OCI-LY1 (cell line): ENCODE results near the gene KRTAP10-5.

ENCODE experiments used
- H2AFZ ChIP-seq: fragments of 200-600 bp; sonication (generic), shearing (Covaris generic); 2 replicates; pipeline ENCODE4 v1.6.0; 2014; ENCODE audit warnings: antibody characterized with exemption, mild to moderate bottlenecking, low read length
- H3F3A ChIP-seq: fragments of 200-600 bp; sonication (generic), shearing (Covaris generic); 2 replicates; pipeline ENCODE4 v1.6.0; 2014; ENCODE audit warnings: mild to moderate bottlenecking, antibody characterized with exemption, low read length, moderate library complexity; ENCODE audit not compliant: insufficient read depth
- H3K27ac ChIP-seq: fragments of 200-600 bp; sonication (generic); 2 replicates; pipeline ENCODE4 v1.5.1; 2014; ENCODE audit warnings: low read length, mixed run types, mild to moderate bottlenecking, low read depth; ENCODE audit not compliant: poor library complexity, severe bottlenecking
- H3K27me3 ChIP-seq: fragments of 200-600 bp; sonication (generic); 2 replicates; pipeline ENCODE4 v1.6.0; 2014; ENCODE audit warnings: antibody characterized with exemption, mild to moderate bottlenecking, low read length, moderate library complexity; ENCODE audit not compliant: insufficient read depth
- H3K36me3 ChIP-seq: fragments of 200-600 bp; sonication (generic); 2 replicates; pipeline ENCODE4 v1.6.1; 2014; ENCODE audit warnings: mild to moderate bottlenecking, antibody characterized with exemption, low read length, moderate library complexity, mixed read lengths; ENCODE audit not compliant: insufficient read depth
- H3K4me1 ChIP-seq: fragments of 200-600 bp; sonication (generic); 2 replicates; pipeline ENCODE4 v1.5.1; 2014; ENCODE audit warnings: mild to moderate bottlenecking, low read length, moderate library complexity; ENCODE audit not compliant: insufficient read depth, severe bottlenecking
- H3K4me2 ChIP-seq: fragments of 200-600 bp; sonication (generic), shearing (Covaris generic); 2 replicates; pipeline ENCODE4 v1.6.1; 2014; ENCODE audit warnings: low read length
- H3K4me3 ChIP-seq: fragments of 200-600 bp; sonication (generic); 2 replicates; pipeline ENCODE4 v1.5.1; 2014; ENCODE audit warnings: low read length, low read depth, mild to moderate bottlenecking, mixed read lengths; ENCODE audit not compliant: poor library complexity, severe bottlenecking
- H3K79me2 ChIP-seq: fragments of 200-600 bp; shearing (Covaris generic); 2 replicates; pipeline ENCODE4 v1.6.1; 2016; ENCODE audit warnings: mixed run types, low read length, mixed read lengths; ENCODE audit not compliant: insufficient read depth
- H3K9ac ChIP-seq: fragments of 200-600 bp; sonication (generic), shearing (Covaris generic); 2 replicates; pipeline ENCODE4 v1.6.1; 2014; ENCODE audit warnings: mild to moderate bottlenecking, low read length, mixed read lengths
- H3K9me2 ChIP-seq: fragments of 200-600 bp; sonication (generic), shearing (Covaris generic); 2 replicates; pipeline ENCODE4 v1.6.1; 2014; ENCODE audit warnings: low read depth, mild to moderate bottlenecking, low read length, mixed read lengths
- H3K9me3 ChIP-seq: fragments of 200-600 bp; shearing (Covaris generic); 2 replicates; pipeline ENCODE4 v1.6.1; 2014; ENCODE audit warnings: low read length, mixed read lengths
- H4K20me1 ChIP-seq: fragments of 200-600 bp; sonication (generic), shearing (Covaris generic); 2 replicates; pipeline ENCODE4 v1.6.0; 2016; ENCODE audit warnings: mild to moderate bottlenecking, low read length; ENCODE audit not compliant: insufficient read depth
- CTCF ChIP-seq: fragments of 200-600 bp; sonication (generic), shearing (Covaris generic); IDR thresholded peaks from 2 replicates; pipeline ENCODE4 v1.5.1; 2017; ENCODE audit warnings: mild to moderate bottlenecking, antibody characterized with exemption, low read length, moderate library complexity, mixed read lengths
- EZH2 ChIP-seq: fragments of 200-600 bp; sonication (generic), shearing (Covaris generic); IDR thresholded peaks from 2 replicates; pipeline ENCODE4 v1.8.0; 2017; ENCODE audit warnings: borderline replicate concordance, mixed run types, mild to moderate bottlenecking, antibody characterized with exemption, low read length, moderate library complexity, mixed read lengths

KRTAP10-5 gene

DNA sequence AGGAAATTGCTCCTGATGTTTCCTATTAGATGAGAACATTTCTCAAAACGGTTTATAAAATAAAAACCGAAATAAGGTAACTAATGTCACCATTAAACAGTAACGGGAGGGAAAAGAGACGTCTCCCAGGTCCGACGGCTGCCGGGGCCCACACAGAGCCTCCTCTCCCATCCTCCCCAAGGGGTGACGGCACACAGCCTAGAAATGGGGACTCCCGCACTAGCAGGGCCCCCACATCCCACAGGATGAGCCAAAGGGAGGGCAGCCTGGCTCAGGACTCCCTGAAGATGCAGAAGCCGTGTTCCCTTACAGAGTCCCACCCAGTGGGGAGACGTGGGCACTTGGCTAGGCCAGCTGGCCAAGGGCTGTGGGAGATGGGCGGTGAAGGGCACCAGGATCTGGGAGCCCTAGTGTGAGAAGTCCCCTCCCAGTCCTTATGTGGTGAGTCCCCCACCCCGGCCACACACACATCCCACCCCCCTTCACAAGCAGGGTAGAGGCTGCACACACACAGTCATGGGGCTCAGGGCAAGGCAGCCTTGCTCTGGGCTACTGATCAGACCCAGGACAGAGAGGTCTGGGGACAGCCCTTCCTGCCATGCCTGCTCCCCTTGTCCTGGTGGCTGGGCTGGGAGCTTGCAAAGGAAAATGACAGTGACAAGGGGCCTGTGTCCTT lies 25.1 kb downstream of the KRTAP10-5 start:
- Histone ChIP-seq H3K4me2 (no peak overlapping the region), H3K4me1 (no peaks in the 10 kb centered on the region), H3K9me2 (no peaks in the 10 kb centered on the region), H3K9me3 (no peaks in the 10 kb centered on the region), H3K9ac (no peak overlapping the region), H4K20me1 (no peaks in the 10 kb centered on the region), H2AFZ (no peak overlapping the region), H3K27me3 (no peaks in the 10 kb centered on the region; the same call in 1 of the 2 replicates), H3K4me3 (no peak overlapping the region), H3K27ac (no peak overlapping the region), H3K79me2 (no peaks in the 10 kb centered on the region), H3F3A (no peaks in the 10 kb centered on the region), H3K36me3 (no peaks in the 10 kb centered on the region)
- TF ChIP-seq EZH2 (no peak), CTCF (no peak)

DNA sequence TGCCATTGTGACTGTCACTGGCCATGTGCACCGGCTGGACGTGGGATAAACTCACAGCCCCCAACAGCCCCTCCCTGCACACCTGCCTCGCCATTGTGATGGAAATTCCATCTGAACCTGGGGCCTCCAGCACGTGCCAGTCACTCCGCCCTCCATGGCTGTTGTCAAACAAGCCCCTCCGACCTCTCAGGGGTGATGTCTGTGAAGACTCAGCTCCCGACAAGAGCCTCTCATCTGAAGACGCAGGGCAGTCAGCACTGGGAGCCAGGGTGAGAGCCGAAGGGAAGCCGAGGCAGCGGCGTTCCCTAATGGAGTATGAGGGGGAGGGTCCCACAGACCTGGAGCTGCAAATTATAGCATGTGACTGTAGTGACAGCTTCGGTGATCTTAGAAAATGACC lies 27.7 kb downstream of the KRTAP10-5 start:
- H2AFZ ChIP-seq = no peak overlapping the region
- no peak overlapping the region for H3K27ac ChIP-seq
- no peak for TF ChIP-seq EZH2
- no peak for TF ChIP-seq CTCF
- no peak overlapping the region for H3K9ac ChIP-seq
- H3K79me2 ChIP-seq = no peaks in the 10 kb centered on the region
- no peaks in the 10 kb centered on the region for H4K20me1 ChIP-seq
- H3K27me3 ChIP-seq = no peaks in the 10 kb centered on the region; the same call in 1 of the 2 replicates
- no peak overlapping the region for H3K4me3 ChIP-seq
- no peaks in the 10 kb centered on the region for H3F3A ChIP-seq
- H3K9me3 ChIP-seq = no peaks in the 10 kb centered on the region
- no peaks in the 10 kb centered on the region for H3K4me1 ChIP-seq
- no peaks in the 10 kb centered on the region for H3K36me3 ChIP-seq
- H3K4me2 ChIP-seq = no peak overlapping the region
- no peaks in the 10 kb centered on the region for H3K9me2 ChIP-seq

DNA sequence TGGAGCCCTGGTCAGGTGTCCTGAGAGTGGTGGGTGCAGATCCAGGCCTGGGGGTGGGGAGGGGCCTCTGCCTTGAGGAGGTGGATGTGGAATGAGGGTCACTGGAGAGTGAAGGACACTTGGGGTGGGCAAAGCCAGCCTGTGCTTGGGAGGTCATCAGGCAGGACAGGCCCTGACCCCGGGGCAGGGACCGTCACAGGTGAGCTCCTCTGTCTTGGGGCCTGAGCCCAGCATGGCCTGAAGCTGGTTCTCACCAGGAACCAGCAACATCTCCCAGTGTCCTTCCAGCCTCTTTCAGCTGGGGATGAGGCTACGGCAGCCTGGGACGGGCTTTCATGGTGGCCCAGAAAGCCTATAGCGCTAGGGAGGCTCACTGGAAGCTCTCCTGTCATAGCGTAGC lies 28.3 kb downstream of the KRTAP10-5 start:
- no peak overlapping the region for H3K4me3 ChIP-seq
- H3K9ac ChIP-seq = no peak overlapping the region
- peaks cover 3% of the 10 kb centered on the region; the same call in 1 of the 2 replicates for H3K27me3 ChIP-seq
- no peak overlapping the region for H3K4me2 ChIP-seq
- no peaks in the 10 kb centered on the region for H4K20me1 ChIP-seq
- no peaks in the 10 kb centered on the region for H3F3A ChIP-seq
- no peaks in the 10 kb centered on the region for H3K4me1 ChIP-seq
- no peak overlapping the region for H3K27ac ChIP-seq
- TF ChIP-seq CTCF = no peak
- no peak for TF ChIP-seq EZH2
- H3K79me2 ChIP-seq = no peaks in the 10 kb centered on the region
- H3K9me3 ChIP-seq = peaks cover 3% of the 10 kb centered on the region
- no peak overlapping the region for H2AFZ ChIP-seq
- H3K9me2 ChIP-seq = no peaks in the 10 kb centered on the region
- no peaks in the 10 kb centered on the region for H3K36me3 ChIP-seq
